GM18498 (cell line): Measurements from ENCODE around the gene E2F3.
A peak's percentile ranks its signal among the peaks of the same experiment; 100 is the strongest.

Experiments used
- ATAC-seq: cut with Tn5 transposase; IDR thresholded peaks from one replicate; pipeline ENCODE4 v1.9.1; 2021; ENCODE audit warnings: mild to moderate bottlenecking, moderate library complexity; ENCODE audit not compliant: unreplicated experiment

Gene E2F3

GRCh38 chr6:20401205-20402091 lies at the start of gene E2F3:
E2F3 (plus strand) TSS chr6:20401879; CDS start chr6:20402233, 354 bp downstream.
- ATAC-seq = peak; percentile 82

DNA sequence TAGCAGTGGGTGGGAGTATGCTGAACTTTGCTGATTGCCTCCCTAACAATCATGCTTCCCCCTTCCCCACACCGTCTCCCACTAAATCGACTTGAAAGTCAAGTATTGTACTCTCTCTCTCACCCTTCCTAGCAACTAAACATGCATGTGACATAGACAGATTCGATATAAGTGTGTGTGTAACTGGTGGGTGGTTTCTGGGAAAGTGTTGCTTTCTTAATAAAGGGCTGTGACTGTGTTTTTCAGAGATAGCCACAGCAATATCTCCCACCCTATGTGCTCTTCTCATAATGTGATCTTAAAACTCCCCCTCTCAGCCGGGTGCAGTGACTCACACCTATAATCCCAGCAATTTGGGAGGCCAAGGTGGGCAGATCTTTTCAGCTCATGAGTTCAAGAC lies 49.3 kb upstream of the E2F3 start:
- ATAC-seq = no peak

GRCh38 chr6:20353134-20353533 lies 48.5 kb upstream of the E2F3 start:
- ATAC-seq = no peak

GRCh38 chr6:20354366-20354765 lies 47.3 kb upstream of the E2F3 start:
- ATAC-seq = no peak

- no peak for ATAC-seq
Measured at GRCh38 chr6:20360471-20361119, 41.1 kb upstream of the E2F3 start.

DNA sequence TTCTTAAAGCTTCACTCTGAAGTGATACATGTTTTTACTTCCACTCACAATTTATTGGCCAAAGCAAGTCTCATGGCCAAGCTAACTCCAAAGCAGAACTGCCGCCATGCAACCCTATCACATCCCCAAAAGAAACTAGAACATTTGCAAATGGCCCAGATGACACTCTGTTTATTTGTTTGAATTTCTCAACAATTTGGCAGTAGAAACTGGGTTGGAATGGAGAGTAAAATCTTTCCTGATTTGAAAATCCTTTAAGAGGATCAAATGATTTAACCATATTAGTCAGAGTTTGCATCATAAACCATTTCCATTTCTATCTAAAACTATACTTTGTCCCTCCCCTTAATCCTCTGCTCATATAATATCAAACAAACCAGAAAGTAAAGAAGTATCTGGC lies 39.1 kb upstream of the E2F3 start:
- ATAC-seq = no peak

- ATAC-seq = no peak
Measured at GRCh38 chr6:20364327-20364726, 37.4 kb upstream of the E2F3 start.

- peak; percentile 83 for ATAC-seq
Measured at GRCh38 chr6:20365456-20365855, 36.2 kb upstream of the E2F3 start.

GRCh38 chr6:20366082-20366830 lies 35.4 kb upstream of the E2F3 start:
- no peak for ATAC-seq

DNA sequence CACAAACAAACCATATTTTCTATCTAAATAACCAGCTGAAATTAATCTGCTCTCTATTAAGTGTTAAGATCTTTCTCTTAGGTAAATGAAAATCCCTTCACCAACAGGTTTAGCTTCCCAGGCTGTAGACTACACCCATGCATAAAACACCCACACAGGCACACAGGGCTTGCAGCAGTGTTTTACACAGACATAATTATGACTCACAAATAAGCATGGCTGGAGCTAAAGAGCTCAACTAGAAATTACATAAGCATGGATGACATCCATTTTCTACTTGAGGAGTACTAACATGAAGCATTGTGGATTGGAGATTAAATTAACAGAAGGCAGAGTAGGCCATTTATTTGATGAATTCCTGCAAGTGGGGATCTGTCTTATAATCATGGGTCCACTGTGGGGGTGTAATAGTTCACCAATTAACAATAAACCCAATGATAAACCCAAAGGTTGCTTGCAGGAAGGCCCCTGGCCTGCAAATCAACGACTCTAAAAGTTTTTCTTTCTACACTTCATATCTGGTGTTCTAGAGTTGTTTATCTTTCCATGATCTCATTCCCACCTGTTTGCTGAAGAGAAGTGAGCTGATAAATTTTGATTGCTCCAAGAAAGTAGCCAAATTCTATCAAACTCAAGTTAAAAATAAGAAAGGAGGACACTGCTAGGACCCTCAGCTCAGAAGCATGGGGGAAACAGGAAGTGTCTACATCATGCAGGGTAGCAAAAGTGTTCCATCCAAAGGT lies 33.8 kb upstream of the E2F3 start:
- ATAC-seq = no peak

- ATAC-seq = no peak
Measured at GRCh38 chr6:20370393-20370792, 31.3 kb upstream of the E2F3 start.

- no peak for ATAC-seq
Measured at GRCh38 chr6:20370801-20371200, 30.9 kb upstream of the E2F3 start.

DNA sequence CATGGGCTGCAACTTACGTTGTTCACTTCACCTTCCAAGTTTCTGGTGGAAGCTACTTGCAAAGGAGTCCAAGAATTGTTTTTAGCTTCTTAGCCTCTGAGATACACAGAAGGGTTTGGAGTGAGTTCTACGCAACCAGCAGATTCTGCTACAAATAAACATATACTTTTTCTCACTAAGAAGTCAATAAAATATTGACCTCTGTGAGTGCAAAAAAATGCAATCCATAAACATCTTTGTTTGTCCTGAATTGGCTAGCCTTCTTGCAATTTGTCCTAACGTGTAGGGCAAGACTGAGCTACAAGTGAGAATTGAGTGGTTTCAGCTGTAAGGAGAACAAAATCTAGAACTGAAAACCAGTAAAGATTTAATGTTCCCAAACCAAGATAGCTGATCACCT lies 26.2 kb upstream of the E2F3 start:
- no peak for ATAC-seq

DNA sequence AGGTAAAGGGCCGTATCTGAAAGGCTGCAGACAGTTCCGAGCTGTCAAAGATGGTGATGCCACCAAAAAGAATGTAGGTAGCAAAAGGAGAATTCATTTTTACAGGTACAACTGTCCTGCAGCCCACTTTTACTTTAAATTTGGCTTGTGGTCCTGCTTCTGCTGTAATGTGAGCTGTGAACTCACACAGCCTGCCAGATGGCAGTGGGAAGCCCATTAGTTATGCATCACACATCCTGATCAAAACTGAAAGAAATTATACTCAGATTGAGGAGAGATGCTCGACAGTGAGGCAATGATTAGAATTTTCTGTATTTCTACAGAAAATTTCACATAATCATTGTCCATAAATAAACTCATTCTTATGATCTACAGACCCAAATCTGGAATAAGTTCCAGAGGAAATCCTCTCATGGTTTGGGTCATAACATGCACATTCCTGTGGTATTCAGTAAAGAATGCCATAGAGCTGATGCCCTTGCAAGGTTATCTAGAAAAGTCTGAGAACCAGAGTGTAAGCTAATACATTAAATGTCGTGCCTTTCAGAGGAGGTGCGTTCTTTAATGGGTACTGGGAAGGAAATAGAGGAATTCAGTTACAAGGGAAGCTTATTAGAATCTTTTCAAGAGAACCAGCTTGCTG lies 23.9 kb upstream of the E2F3 start:
- ATAC-seq = no peak

DNA sequence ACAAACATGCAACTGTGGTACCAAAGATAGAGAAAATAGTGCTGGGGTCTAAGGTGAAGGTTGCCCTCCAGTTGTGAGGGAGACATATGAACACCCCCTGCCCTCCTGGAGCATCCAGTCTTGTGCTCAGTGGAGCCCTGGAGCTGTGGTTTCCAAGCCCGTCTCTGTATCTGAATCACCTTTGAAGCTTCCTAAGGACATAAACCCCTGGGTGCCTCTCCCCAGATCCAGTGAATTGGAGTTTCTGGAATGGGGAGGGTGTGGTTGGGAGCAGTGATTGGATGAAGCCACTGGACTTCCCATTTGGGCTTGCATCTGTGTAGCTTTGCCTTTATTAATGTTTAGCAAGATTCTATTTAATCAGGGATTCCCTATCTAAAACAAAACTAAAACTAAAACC lies 22.4 kb upstream of the E2F3 start:
- ATAC-seq = no peak

DNA sequence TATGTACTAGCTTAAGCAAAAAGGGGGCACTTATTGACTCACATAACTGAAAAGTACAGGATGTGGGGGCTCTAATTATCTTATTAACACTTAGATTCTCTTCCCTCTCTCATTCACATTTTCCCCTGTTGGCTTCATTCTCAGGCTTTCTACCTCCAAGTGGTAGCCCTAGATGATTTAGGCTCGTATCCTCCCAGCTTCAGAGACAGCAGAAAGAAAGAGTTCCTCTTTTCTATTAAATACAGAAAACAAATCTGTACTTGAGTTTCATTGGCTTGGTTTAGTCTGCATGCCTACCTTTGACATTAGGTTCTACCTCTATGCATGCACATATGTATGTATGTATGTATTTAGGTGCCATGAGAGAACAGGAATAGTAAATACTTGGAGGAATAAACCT lies 15.5 kb upstream of the E2F3 start:
- ATAC-seq = no peak

DNA sequence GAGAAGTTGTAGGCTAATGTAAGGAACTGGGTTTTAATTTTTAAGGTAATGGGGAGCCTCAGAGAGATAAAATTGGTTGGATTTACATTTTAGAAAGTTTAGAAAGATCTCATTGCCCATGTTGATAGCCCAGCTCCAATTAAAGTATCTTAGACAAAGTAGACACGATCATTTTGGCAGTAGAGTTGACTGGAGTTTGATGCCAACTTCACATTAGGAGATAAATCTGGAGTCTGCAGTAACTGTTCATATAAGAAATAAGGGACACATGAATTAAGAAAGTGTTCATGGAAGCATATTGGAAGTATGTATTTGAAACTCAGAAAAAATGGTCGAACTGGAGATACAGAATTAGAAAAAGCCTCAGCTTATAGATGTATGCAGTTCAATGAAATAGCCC lies 12.6 kb upstream of the E2F3 start:
- no peak for ATAC-seq

GRCh38 chr6:20393297-20393696 lies 8.4 kb upstream of the E2F3 start:
- ATAC-seq = no peak

GRCh38 chr6:20399518-20399917 lies 2.2 kb upstream of the E2F3 start:
- no peak for ATAC-seq

- no peak for ATAC-seq
Measured at GRCh38 chr6:20400456-20401204, 1.0 kb upstream of the E2F3 start.
